ENCODE results near the gene BCAN. TPM values are rescaled to one million over a fixed set of nuclear protein-coding genes. Genes with fewer than 3 reads are reported as not detected.

The BCAN gene
- total RNA-seq, 1 experiment from 2014 or later: 3.6 TPM

GRCh38 chr1:156652131-156652991 is 10.4 kb downstream of the BCAN start (continued):
- no peak for TF ChIP-seq ZNF532 (CRISPR knock-in tag; IDR thresholded peaks at IDR 0.05; ENCODE audit: borderline replicate concordance)
- no peak for TF ChIP-seq JAZF1 (CRISPR knock-in tag; IDR thresholded peaks at IDR 0.05)
- TF ChIP-seq MLX (CRISPR knock-in tag; IDR thresholded peaks at IDR 0.05): no peak
- TF ChIP-seq MXD4 (CRISPR knock-in tag; IDR thresholded peaks at IDR 0.05; ENCODE audit: borderline replicate concordance): no peak
- TF ChIP-seq, protein P1, sequence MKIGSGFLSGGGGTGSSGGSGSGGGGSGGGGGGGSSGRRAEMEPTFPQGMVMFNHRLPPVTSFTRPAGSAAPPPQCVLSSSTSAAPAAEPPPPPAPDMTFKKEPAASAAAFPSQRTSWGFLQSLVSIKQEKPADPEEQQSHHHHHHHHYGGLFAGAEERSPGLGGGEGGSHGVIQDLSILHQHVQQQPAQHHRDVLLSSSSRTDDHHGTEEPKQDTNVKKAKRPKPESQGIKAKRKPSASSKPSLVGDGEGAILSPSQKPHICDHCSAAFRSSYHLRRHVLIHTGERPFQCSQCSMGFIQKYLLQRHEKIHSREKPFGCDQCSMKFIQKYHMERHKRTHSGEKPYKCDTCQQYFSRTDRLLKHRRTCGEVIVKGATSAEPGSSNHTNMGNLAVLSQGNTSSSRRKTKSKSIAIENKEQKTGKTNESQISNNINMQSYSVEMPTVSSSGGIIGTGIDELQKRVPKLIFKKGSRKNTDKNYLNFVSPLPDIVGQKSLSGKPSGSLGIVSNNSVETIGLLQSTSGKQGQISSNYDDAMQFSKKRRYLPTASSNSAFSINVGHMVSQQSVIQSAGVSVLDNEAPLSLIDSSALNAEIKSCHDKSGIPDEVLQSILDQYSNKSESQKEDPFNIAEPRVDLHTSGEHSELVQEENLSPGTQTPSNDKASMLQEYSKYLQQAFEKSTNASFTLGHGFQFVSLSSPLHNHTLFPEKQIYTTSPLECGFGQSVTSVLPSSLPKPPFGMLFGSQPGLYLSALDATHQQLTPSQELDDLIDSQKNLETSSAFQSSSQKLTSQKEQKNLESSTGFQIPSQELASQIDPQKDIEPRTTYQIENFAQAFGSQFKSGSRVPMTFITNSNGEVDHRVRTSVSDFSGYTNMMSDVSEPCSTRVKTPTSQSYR (CRISPR knock-in tag; IDR thresholded peaks at IDR 0.05): no peak
- TF ChIP-seq TEAD1 (CRISPR knock-in tag; IDR thresholded peaks at IDR 0.05): peak; percentile 82; the same call in 1 of the 2 replicates
- no peak for TF ChIP-seq HMGA2 (CRISPR knock-in tag; IDR thresholded peaks at IDR 0.05)
- TF ChIP-seq ELF4 (CRISPR knock-in tag; IDR thresholded peaks at IDR 0.05; ENCODE audit: low read depth): no peak
- TF ChIP-seq NFE2L1 (CRISPR knock-in tag; IDR thresholded peaks at IDR 0.05): peak; percentile 72; the same call in 1 of the 2 replicates
- peak; percentile 91 for TF ChIP-seq ZNF232 (CRISPR knock-in tag; IDR thresholded peaks at IDR 0.05)
- TF ChIP-seq NFATC4 (CRISPR knock-in tag; IDR thresholded peaks at IDR 0.05): no peak
- TF ChIP-seq MYBL2 (CRISPR knock-in tag; IDR thresholded peaks at IDR 0.05): no peak
- 0 out of 2 replicates have a peak, but pooled peaks have one; percentile 49 for TF ChIP-seq FOXK1 (CRISPR knock-in tag; IDR thresholded peaks at IDR 0.05)
- 0 out of 2 replicates have a peak, but pooled peaks have one; percentile 17 for TF ChIP-seq CREM (CRISPR knock-in tag; IDR thresholded peaks at IDR 0.05)
- TF ChIP-seq ZBTB21 (CRISPR knock-in tag; IDR thresholded peaks at IDR 0.05; ENCODE audit: borderline replicate concordance): no peak
- TF ChIP-seq ETV6 (CRISPR knock-in tag; IDR thresholded peaks at IDR 0.05): peak; percentile 86
- TF ChIP-seq ZNF671 (CRISPR knock-in tag; IDR thresholded peaks at IDR 0.05): no peak
- no peak for TF ChIP-seq ZNF138 (CRISPR knock-in tag; conservative IDR thresholded peaks at IDR 0.05)
- TF ChIP-seq FOXJ3 (CRISPR knock-in tag; IDR thresholded peaks at IDR 0.05; ENCODE audit: borderline replicate concordance): no peak
- TF ChIP-seq, protein P2, sequence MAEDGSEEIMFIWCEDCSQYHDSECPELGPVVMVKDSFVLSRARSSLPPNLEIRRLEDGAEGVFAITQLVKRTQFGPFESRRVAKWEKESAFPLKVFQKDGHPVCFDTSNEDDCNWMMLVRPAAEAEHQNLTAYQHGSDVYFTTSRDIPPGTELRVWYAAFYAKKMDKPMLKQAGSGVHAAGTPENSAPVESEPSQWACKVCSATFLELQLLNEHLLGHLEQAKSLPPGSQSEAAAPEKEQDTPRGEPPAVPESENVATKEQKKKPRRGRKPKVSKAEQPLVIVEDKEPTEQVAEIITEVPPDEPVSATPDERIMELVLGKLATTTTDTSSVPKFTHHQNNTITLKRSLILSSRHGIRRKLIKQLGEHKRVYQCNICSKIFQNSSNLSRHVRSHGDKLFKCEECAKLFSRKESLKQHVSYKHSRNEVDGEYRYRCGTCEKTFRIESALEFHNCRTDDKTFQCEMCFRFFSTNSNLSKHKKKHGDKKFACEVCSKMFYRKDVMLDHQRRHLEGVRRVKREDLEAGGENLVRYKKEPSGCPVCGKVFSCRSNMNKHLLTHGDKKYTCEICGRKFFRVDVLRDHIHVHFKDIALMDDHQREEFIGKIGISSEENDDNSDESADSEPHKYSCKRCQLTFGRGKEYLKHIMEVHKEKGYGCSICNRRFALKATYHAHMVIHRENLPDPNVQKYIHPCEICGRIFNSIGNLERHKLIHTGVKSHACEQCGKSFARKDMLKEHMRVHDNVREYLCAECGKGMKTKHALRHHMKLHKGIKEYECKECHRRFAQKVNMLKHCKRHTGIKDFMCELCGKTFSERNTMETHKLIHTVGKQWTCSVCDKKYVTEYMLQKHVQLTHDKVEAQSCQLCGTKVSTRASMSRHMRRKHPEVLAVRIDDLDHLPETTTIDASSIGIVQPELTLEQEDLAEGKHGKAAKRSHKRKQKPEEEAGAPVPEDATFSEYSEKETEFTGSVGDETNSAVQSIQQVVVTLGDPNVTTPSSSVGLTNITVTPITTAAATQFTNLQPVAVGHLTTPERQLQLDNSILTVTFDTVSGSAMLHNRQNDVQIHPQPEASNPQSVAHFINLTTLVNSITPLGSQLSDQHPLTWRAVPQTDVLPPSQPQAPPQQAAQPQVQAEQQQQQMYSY (CRISPR knock-in tag; IDR thresholded peaks at IDR 0.05): 0 out of 2 replicates have a peak, but pooled peaks have one; percentile 38
- TF ChIP-seq, protein P3, sequence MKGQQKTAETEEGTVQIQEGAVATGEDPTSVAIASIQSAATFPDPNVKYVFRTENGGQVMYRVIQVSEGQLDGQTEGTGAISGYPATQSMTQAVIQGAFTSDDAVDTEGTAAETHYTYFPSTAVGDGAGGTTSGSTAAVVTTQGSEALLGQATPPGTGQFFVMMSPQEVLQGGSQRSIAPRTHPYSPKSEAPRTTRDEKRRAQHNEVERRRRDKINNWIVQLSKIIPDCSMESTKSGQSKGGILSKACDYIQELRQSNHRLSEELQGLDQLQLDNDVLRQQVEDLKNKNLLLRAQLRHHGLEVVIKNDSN (CRISPR knock-in tag; IDR thresholded peaks at IDR 0.05): no peak
- peak; percentile 69; the same call in 1 of the 2 replicates for TF ChIP-seq CREB1 (CRISPR knock-in tag; IDR thresholded peaks at IDR 0.05)
- peak; percentile 17; the same call in 1 of the 2 replicates for TF ChIP-seq ZNF121 (CRISPR knock-in tag; IDR thresholded peaks at IDR 0.05)
- TF ChIP-seq, protein P4, sequence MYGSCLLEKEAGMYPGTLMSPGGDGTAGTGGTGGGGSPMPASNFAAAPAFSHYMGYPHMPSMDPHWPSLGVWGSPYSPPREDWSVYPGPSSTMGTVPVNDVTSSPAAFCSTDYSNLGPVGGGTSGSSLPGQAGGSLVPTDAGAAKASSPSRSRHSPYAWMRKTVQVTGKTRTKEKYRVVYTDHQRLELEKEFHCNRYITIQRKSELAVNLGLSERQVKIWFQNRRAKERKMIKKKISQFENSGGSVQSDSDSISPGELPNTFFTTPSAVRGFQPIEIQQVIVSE (CRISPR knock-in tag; IDR thresholded peaks at IDR 0.05; ENCODE audit: borderline replicate concordance): no peak
- no peak for TF ChIP-seq KAT7 (CRISPR knock-in tag; IDR thresholded peaks at IDR 0.05; ENCODE audit: borderline replicate concordance)
- TF ChIP-seq IRF1 (CRISPR knock-in tag; IDR thresholded peaks at IDR 0.05): 0 out of 2 replicates have a peak, but pooled peaks have one; percentile 50
